H9 (cell line): Measurements from ENCODE around the gene SH3GL1. TPM values are rescaled to one million over a fixed set of nuclear protein-coding genes. Genes with fewer than 3 reads are reported as not detected.

Experiments used
- DNase-seq: peaks from one replicate; pipeline ENCODE4 v3.0.0-alpha.2; 2017
- H2AFZ ChIP-seq: one replicate; pipeline ENCODE4 v1.6.1; 2013; ENCODE audit warnings: mild to moderate bottlenecking, low read length, control low read depth, moderate library complexity
- H2AK5ac ChIP-seq: 2 replicates; pipeline ENCODE4 v1.6.1; 2013; ENCODE audit warnings: low read length, control low read depth, mixed read lengths; ENCODE audit not compliant: insufficient read length
- H2BK120ac ChIP-seq: one replicate; pipeline ENCODE4 v1.6.1; 2013; ENCODE audit warnings: low read depth, mild to moderate bottlenecking, low read length, control low read depth, inconsistent platforms; ENCODE audit not compliant: poor library complexity, severe bottlenecking
- H2BK12ac ChIP-seq: 2 replicates; pipeline ENCODE4 v1.6.1; 2013; ENCODE audit warnings: low read length, control low read depth, mixed read lengths, low read depth; ENCODE audit not compliant: insufficient read length
- H2BK15ac ChIP-seq: 2 replicates; pipeline ENCODE4 v1.6.1; 2013; ENCODE audit warnings: low read depth, low read length, control low read depth
- H2BK20ac ChIP-seq: one replicate; pipeline ENCODE4 v1.6.1; 2013; ENCODE audit warnings: low read depth, mild to moderate bottlenecking, low read length, control low read depth, inconsistent platforms; ENCODE audit not compliant: poor library complexity, severe bottlenecking
- H2BK5ac ChIP-seq: 2 replicates; pipeline ENCODE4 v1.6.1; 2013; ENCODE audit warnings: low read length, control low read depth, mixed read lengths; ENCODE audit not compliant: insufficient read length
- H3K14ac ChIP-seq: 2 replicates; pipeline ENCODE4 v1.6.1; 2013; ENCODE audit warnings: low read length, control low read depth; ENCODE audit not compliant: insufficient read depth
- H3K18ac ChIP-seq: 2 replicates; pipeline ENCODE4 v1.6.1; 2013; ENCODE audit warnings: low read depth, mild to moderate bottlenecking, mixed read lengths, low read length, control low read depth; ENCODE audit not compliant: insufficient read length
- H3K23ac ChIP-seq: 2 replicates; pipeline ENCODE4 v1.6.1; 2013; ENCODE audit warnings: low read length, control low read depth, mixed read lengths, low read depth; ENCODE audit not compliant: insufficient read length
- H3K23me2 ChIP-seq: 2 replicates; pipeline ENCODE4 v1.6.1; 2013; ENCODE audit warnings: low read depth, mild to moderate bottlenecking, mixed read lengths, low read length, control low read depth; ENCODE audit not compliant: insufficient read length, poor library complexity, severe bottlenecking
- H3K27ac ChIP-seq: 2 replicates; pipeline ENCODE4 v1.5.1; 2013; ENCODE audit warnings: low read length, control low read depth, mixed read lengths, low read depth; ENCODE audit not compliant: insufficient read length
- H3K27me3 ChIP-seq: 2 replicates; pipeline ENCODE4 v1.6.1; 2013; ENCODE audit warnings: low read length, control low read depth, inconsistent platforms; ENCODE audit not compliant: insufficient read depth
- H3K4ac ChIP-seq: 2 replicates; pipeline ENCODE4 v1.6.1; 2013; ENCODE audit warnings: low read depth, mild to moderate bottlenecking, control low read depth, inconsistent platforms, low read length, moderate library complexity
- H3K4me1 ChIP-seq: 2 replicates; pipeline ENCODE4 v1.6.1; 2013; ENCODE audit warnings: low read length, control low read depth, inconsistent platforms; ENCODE audit not compliant: insufficient read depth
- H3K4me2 ChIP-seq: 2 replicates; pipeline ENCODE4 v1.6.1; 2013; ENCODE audit warnings: low read length, control low read depth, mixed read lengths; ENCODE audit not compliant: insufficient read length, insufficient read depth
- H3K56ac ChIP-seq: 2 replicates; pipeline ENCODE4 v1.6.1; 2013; ENCODE audit warnings: low read depth, mild to moderate bottlenecking, mixed read lengths, low read length, control low read depth; ENCODE audit not compliant: insufficient read length
- H3K79me1 ChIP-seq: 2 replicates; pipeline ENCODE4 v1.6.1; 2013; ENCODE audit warnings: low read depth, mild to moderate bottlenecking, moderate library complexity, low read length, control low read depth, inconsistent platforms; ENCODE audit not compliant: insufficient read depth, poor library complexity, severe bottlenecking
- H3K79me2 ChIP-seq: 2 replicates; pipeline ENCODE4 v1.6.1; 2013; ENCODE audit warnings: low read length, control low read depth, inconsistent platforms; ENCODE audit not compliant: insufficient read depth
- H3K9ac ChIP-seq: 2 replicates; pipeline ENCODE4 v1.6.1; 2013; ENCODE audit warnings: low read length, control low read depth, mixed read lengths; ENCODE audit not compliant: insufficient read length; ENCODE audit errors: extremely low read depth
- H3K9me3 ChIP-seq: one replicate; pipeline ENCODE4 v1.6.1; 2013; ENCODE audit warnings: low read depth, low read length, inconsistent platforms; ENCODE audit not compliant: control insufficient read depth
- H3T11ph ChIP-seq: one replicate; pipeline ENCODE4 v1.6.1; 2013; ENCODE audit warnings: mild to moderate bottlenecking, low read length, control low read depth, inconsistent platforms
- H4K20me1 ChIP-seq: one replicate; pipeline ENCODE4 v1.6.1; 2013; ENCODE audit not compliant: control insufficient read depth, insufficient read length, insufficient read depth
- H4K5ac ChIP-seq: 2 replicates; pipeline ENCODE4 v1.6.1; 2013; ENCODE audit warnings: low read depth, mild to moderate bottlenecking, mixed read lengths, low read length, control low read depth; ENCODE audit not compliant: insufficient read length
- H4K8ac ChIP-seq: replicated peaks from 2 replicates; pipeline ENCODE4 v1.6.1; 2013; ENCODE audit warnings: low read length, control low read depth, mixed read lengths, low read depth; ENCODE audit not compliant: insufficient read length
- H4K91ac ChIP-seq: 2 replicates; pipeline ENCODE4 v1.6.1; 2013; ENCODE audit warnings: low read depth, mild to moderate bottlenecking, moderate library complexity, mixed read lengths, low read length, control low read depth; ENCODE audit not compliant: insufficient read length
- H3K27ac Mint-ChIP-seq, 3 experiments: 2 replicates in 2 of 3; 3 replicates in 1 of 3; pipeline ENCODE4 v1.8.0; 2020 to 2021; ENCODE audit warnings: mixed read lengths in 3 of 3, mild to moderate bottlenecking in 1 of 3, moderate library complexity in 1 of 3
- H3K27me3 Mint-ChIP-seq: 2 replicates; pipeline ENCODE4 v1.8.0; 2021; ENCODE audit warnings: low read depth, mild to moderate bottlenecking, moderate library complexity, mixed read lengths
- H3K36me3 Mint-ChIP-seq, 3 experiments: 2 replicates in 2 of 3; 3 replicates in 1 of 3; pipeline ENCODE4 v1.8.0; 2020 to 2021; ENCODE audit warnings: low read depth in 3 of 3, mixed read lengths in 3 of 3; ENCODE audit not compliant: insufficient read depth in 1 of 3
- H3K4me1 Mint-ChIP-seq, 2 experiments: 2 replicates each; pipeline ENCODE4 v1.8.0; 2020; ENCODE audit warnings: mixed read lengths in 2 of 2
- H3K4me3 Mint-ChIP-seq, 2 experiments: 2 replicates in 1 of 2; 3 replicates in 1 of 2; pipeline ENCODE4 v1.8.0; 2020 to 2021; ENCODE audit warnings: mild to moderate bottlenecking in 2 of 2, mixed read lengths in 2 of 2, moderate library complexity in 1 of 2
- H3K9me3 Mint-ChIP-seq, 2 experiments: 2 replicates in 1 of 2; 3 replicates in 1 of 2; pipeline ENCODE4 v1.8.0; 2020; ENCODE audit warnings: mild to moderate bottlenecking in 2 of 2, mixed read lengths in 2 of 2, moderate library complexity in 1 of 2
- CTCF ChIP-seq: fragments of 200-600 bp; sonication (generic); conservative IDR thresholded peaks from 3 replicates; pipeline ENCODE4 v1.8.0; 2021; ENCODE audit warnings: antibody characterized with exemption, mild to moderate bottlenecking
- WGBS: extraction: QIAGEN DNeasy Blood & Tissue Kit; methylation state at CpG from one replicate; pipeline ENCODE4 v1.1.7; 2013; ENCODE audit warnings: missing lambda C conversion rate, low lambda C conversion rate, mixed read lengths; ENCODE audit not compliant: insufficient read length; ENCODE audit errors: extremely low coverage; 5-methylcytosine and 5-hydroxymethylcytosine counted together
- total RNA-seq: library from RNA; stranded (reverse); gene quantifications from 2 replicates; pipeline ENCODE4 v1.2.1, GENCODE V29; 2021

SH3GL1 gene
- total RNA-seq, 1 experiment from 2014 or later, result 85.5 TPM

GRCh38 chr19:4372165-4373012 lies 28.0 kb downstream of the SH3GL1 start:
- Histone ChIP-seq H3T11ph (no peak overlapping the region), H3K9ac (no peak overlapping the region), H3K23ac (no peak overlapping the region), H2BK20ac (no peak overlapping the region), H3K4me1 (peaks cover 8% of the 10 kb centered on the region; the same call in 1 of the 2 replicates), H3K4me2 (no peak overlapping the region), H2BK12ac (no peak overlapping the region), H2BK5ac (no peak overlapping the region), H2BK120ac (no peak overlapping the region), H4K20me1 (no peaks in the 10 kb centered on the region), H3K4ac (no peak overlapping the region), H3K14ac (no peak overlapping the region; the same call in 1 of the 2 replicates), H3K79me2 (no peaks in the 10 kb centered on the region; the same call in 1 of the 2 replicates), H4K91ac (no peak overlapping the region), H2AK5ac (no peak overlapping the region), H3K27ac (no peak overlapping the region), H2AFZ (no peak overlapping the region), H3K18ac (no peak overlapping the region), H2BK15ac (no peak overlapping the region), H3K9me3 (no peaks in the 10 kb centered on the region), H3K79me1 (peaks cover 7% of the 10 kb centered on the region), H4K5ac (no peak overlapping the region), H3K27me3 (no peaks in the 10 kb centered on the region), H3K23me2 (no peaks in the 10 kb centered on the region), H4K8ac (no peak overlapping the region), H3K56ac (no peak overlapping the region)
- Mint-ChIP-seq H3K4me3 (no peak overlapping the region), H3K36me3 (peaks cover 0 to 4% (median 3%) of the 10 kb centered on the region in 3 experiments; a peak in 4 of 7 replicates), H3K9me3 (no peaks in the 10 kb centered on the region), H3K27ac (no peak overlapping the region), H3K4me1 (peaks cover 35 to 48% of the 10 kb centered on the region in 2 experiments), H3K27me3 (peaks cover 4% of the 10 kb centered on the region; the same call in 1 of the 2 replicates)
- no CpG with 5 or more reads among the region's 22 CpGs for WGBS
- no peak for DNase-seq
- no peak for TF ChIP-seq CTCF
